ENCODE results near the gene DYSF. TPM values are rescaled to one million over a fixed set of nuclear protein-coding genes. Genes with fewer than 3 reads are reported as not detected.

The DYSF gene
- total and polyA plus RNA-seq, 2 donors: 5.8 to 9.2 TPM

- no peak for DNase-seq (ENCODE audit: low read depth in 6 of 9, low spot score in 9 of 9)
- 51% methylated on average over 3 of the region's 3 CpGs for WGBS
- no peaks in the 10 kb centered on the region for H3K36me3 ChIP-seq (ENCODE audit: control insufficient read depth in 2 of 2, insufficient read depth in 2 of 2, low read length in 1 of 2)
- H3K27me3 ChIP-seq (ENCODE audit: control insufficient read depth in 2 of 2, insufficient read depth in 1 of 2, low read length in 1 of 2): peaks cover 0 to 13% of the 10 kb centered on the region in 2 donors
- no peak overlapping the region for H3K4me3 ChIP-seq (ENCODE audit: low read length in 2 of 2)
- no peaks in the 10 kb centered on the region for H3K9me3 ChIP-seq (ENCODE audit: control insufficient read depth in 2 of 2, insufficient read depth in 1 of 2, low read length in 1 of 2)
- peaks cover 0 to 3% of the 10 kb centered on the region in 2 donors for H3K4me1 ChIP-seq (ENCODE audit: control insufficient read depth in 2 of 2, insufficient read depth in 2 of 2, low read length in 2 of 2)
- H3K27ac ChIP-seq (ENCODE audit: low read depth in 1 of 2, low read length in 1 of 2): no peak overlapping the region
Measured at GRCh38 chr2:71546275-71546638, 92.9 kb downstream of the DYSF start.

- Histone ChIP-seq H3K27ac (ENCODE audit: low read depth in 1 of 2, low read length in 1 of 2) (no peak overlapping the region), H3K27me3 (ENCODE audit: control insufficient read depth in 2 of 2, insufficient read depth in 1 of 2, low read length in 1 of 2) (peaks cover 0 to 13% of the 10 kb centered on the region in 2 donors), H3K9me3 (ENCODE audit: control insufficient read depth in 2 of 2, insufficient read depth in 1 of 2, low read length in 1 of 2) (no peaks in the 10 kb centered on the region), H3K36me3 (ENCODE audit: control insufficient read depth in 2 of 2, insufficient read depth in 2 of 2, low read length in 1 of 2) (no peaks in the 10 kb centered on the region), H3K4me3 (ENCODE audit: low read length in 2 of 2) (no peak overlapping the region), H3K4me1 (ENCODE audit: control insufficient read depth in 2 of 2, insufficient read depth in 2 of 2, low read length in 2 of 2) (peaks cover 0 to 3% of the 10 kb centered on the region in 2 donors)
- no peak for DNase-seq (ENCODE audit: low read depth in 6 of 9, low spot score in 9 of 9)
- 96% methylated on average over 14 of the region's 14 CpGs for WGBS
Measured at GRCh38 chr2:71546777-71547281, 93.5 kb downstream of the DYSF start.

- 82% methylated on average over 13 of the region's 13 CpGs for WGBS
- H3K27ac ChIP-seq (ENCODE audit: low read depth in 1 of 2, low read length in 1 of 2): no peak overlapping the region
- peaks cover 0 to 3% of the 10 kb centered on the region in 2 donors for H3K4me1 ChIP-seq (ENCODE audit: control insufficient read depth in 2 of 2, insufficient read depth in 2 of 2, low read length in 2 of 2)
- H3K36me3 ChIP-seq (ENCODE audit: control insufficient read depth in 2 of 2, insufficient read depth in 2 of 2, low read length in 1 of 2): no peaks in the 10 kb centered on the region
- peaks cover 0 to 13% of the 10 kb centered on the region in 2 donors for H3K27me3 ChIP-seq (ENCODE audit: control insufficient read depth in 2 of 2, insufficient read depth in 1 of 2, low read length in 1 of 2)
- no peaks in the 10 kb centered on the region for H3K9me3 ChIP-seq (ENCODE audit: control insufficient read depth in 2 of 2, insufficient read depth in 1 of 2, low read length in 1 of 2)
- DNase-seq (ENCODE audit: low read depth in 6 of 9, low spot score in 9 of 9): no peak
- no peak overlapping the region for H3K4me3 ChIP-seq (ENCODE audit: low read length in 2 of 2)
Measured at GRCh38 chr2:71547616-71548285, 94.4 kb downstream of the DYSF start.

- H3K36me3 ChIP-seq (ENCODE audit: control insufficient read depth in 2 of 2, insufficient read depth in 2 of 2, low read length in 1 of 2): no peaks in the 10 kb centered on the region
- H3K9me3 ChIP-seq (ENCODE audit: control insufficient read depth in 2 of 2, insufficient read depth in 1 of 2, low read length in 1 of 2): no peaks in the 10 kb centered on the region
- WGBS: 72% methylated on average over 21 of the region's 21 CpGs
- H3K27me3 ChIP-seq (ENCODE audit: control insufficient read depth in 2 of 2, insufficient read depth in 1 of 2, low read length in 1 of 2): peaks cover 0 to 13% of the 10 kb centered on the region in 2 donors
- no peak overlapping the region for H3K4me3 ChIP-seq (ENCODE audit: low read length in 2 of 2)
- DNase-seq (ENCODE audit: low read depth in 6 of 9, low spot score in 9 of 9): peak in 5 of 9 donors; percentile 19 to 61 (median 37)
- no peak overlapping the region for H3K27ac ChIP-seq (ENCODE audit: low read depth in 1 of 2, low read length in 1 of 2)
- peaks cover 0 to 3% of the 10 kb centered on the region in 2 donors for H3K4me1 ChIP-seq (ENCODE audit: control insufficient read depth in 2 of 2, insufficient read depth in 2 of 2, low read length in 2 of 2)
Measured at GRCh38 chr2:71548646-71549425, 95.5 kb downstream of the DYSF start.

GRCh38 chr2:71550801-71551630, 97.7 kb downstream of the DYSF start:
- no peak for DNase-seq (ENCODE audit: low read depth in 6 of 9, low spot score in 9 of 9)
- 91% methylated on average over 11 of the region's 11 CpGs for WGBS

GRCh38 chr2:71551631-71551915, 98.2 kb downstream of the DYSF start:
- 91% methylated on average over 9 of the region's 9 CpGs for WGBS
- Histone ChIP-seq H3K27me3 (ENCODE audit: control insufficient read depth in 2 of 2, insufficient read depth in 1 of 2, low read length in 1 of 2) (peaks cover 0 to 2% of the 10 kb centered on the region in 2 donors), H3K4me1 (ENCODE audit: control insufficient read depth in 2 of 2, insufficient read depth in 2 of 2, low read length in 2 of 2) (no peaks in the 10 kb centered on the region), H3K36me3 (ENCODE audit: control insufficient read depth in 2 of 2, insufficient read depth in 2 of 2, low read length in 1 of 2) (no peaks in the 10 kb centered on the region), H3K27ac (ENCODE audit: low read depth in 1 of 2, low read length in 1 of 2) (no peak overlapping the region), H3K9me3 (ENCODE audit: control insufficient read depth in 2 of 2, insufficient read depth in 1 of 2, low read length in 1 of 2) (no peaks in the 10 kb centered on the region), H3K4me3 (ENCODE audit: low read length in 2 of 2) (no peak overlapping the region)
- DNase-seq (ENCODE audit: low read depth in 6 of 9, low spot score in 9 of 9): no peak

More at GRCh38 chr2:71550801-71551630, 97.7 kb downstream of the DYSF start:
- H3K27me3 ChIP-seq (ENCODE audit: control insufficient read depth in 2 of 2, insufficient read depth in 1 of 2, low read length in 1 of 2): peaks cover 0 to 2% of the 10 kb centered on the region in 2 donors
- H3K4me1 ChIP-seq (ENCODE audit: control insufficient read depth in 2 of 2, insufficient read depth in 2 of 2, low read length in 2 of 2): no peaks in the 10 kb centered on the region
- H3K36me3 ChIP-seq (ENCODE audit: control insufficient read depth in 2 of 2, insufficient read depth in 2 of 2, low read length in 1 of 2): no peaks in the 10 kb centered on the region
- no peak overlapping the region for H3K4me3 ChIP-seq (ENCODE audit: low read length in 2 of 2)
- H3K27ac ChIP-seq (ENCODE audit: low read depth in 1 of 2, low read length in 1 of 2): no peak overlapping the region
- H3K9me3 ChIP-seq (ENCODE audit: control insufficient read depth in 2 of 2, insufficient read depth in 1 of 2, low read length in 1 of 2): no peaks in the 10 kb centered on the region

- no peak for DNase-seq (ENCODE audit: low read depth in 6 of 9, low spot score in 9 of 9)
- H3K27me3 ChIP-seq (ENCODE audit: control insufficient read depth in 2 of 2, insufficient read depth in 1 of 2, low read length in 1 of 2): no peaks in the 10 kb centered on the region
- 94% methylated on average over 6 of the region's 6 CpGs for WGBS
- no peak overlapping the region for H3K27ac ChIP-seq (ENCODE audit: low read depth in 1 of 2, low read length in 1 of 2)
- no peak overlapping the region for H3K4me3 ChIP-seq (ENCODE audit: low read length in 2 of 2)
- H3K36me3 ChIP-seq (ENCODE audit: control insufficient read depth in 2 of 2, insufficient read depth in 2 of 2, low read length in 1 of 2): no peaks in the 10 kb centered on the region
- no peaks in the 10 kb centered on the region for H3K4me1 ChIP-seq (ENCODE audit: control insufficient read depth in 2 of 2, insufficient read depth in 2 of 2, low read length in 2 of 2)
- H3K9me3 ChIP-seq (ENCODE audit: control insufficient read depth in 2 of 2, insufficient read depth in 1 of 2, low read length in 1 of 2): no peaks in the 10 kb centered on the region
Measured at GRCh38 chr2:71552356-71552755, 99.0 kb downstream of the DYSF start.

GRCh38 chr2:71552861-71553301, 99.5 kb downstream of the DYSF start:
- Histone ChIP-seq H3K36me3 (ENCODE audit: control insufficient read depth in 2 of 2, insufficient read depth in 2 of 2, low read length in 1 of 2) (no peaks in the 10 kb centered on the region), H3K27ac (ENCODE audit: low read depth in 1 of 2, low read length in 1 of 2) (no peak overlapping the region), H3K4me1 (ENCODE audit: control insufficient read depth in 2 of 2, insufficient read depth in 2 of 2, low read length in 2 of 2) (no peaks in the 10 kb centered on the region), H3K4me3 (ENCODE audit: low read length in 2 of 2) (no peak overlapping the region), H3K27me3 (ENCODE audit: control insufficient read depth in 2 of 2, insufficient read depth in 1 of 2, low read length in 1 of 2) (no peaks in the 10 kb centered on the region), H3K9me3 (ENCODE audit: control insufficient read depth in 2 of 2, insufficient read depth in 1 of 2, low read length in 1 of 2) (no peaks in the 10 kb centered on the region)
- no peak for DNase-seq (ENCODE audit: low read depth in 6 of 9, low spot score in 9 of 9)
- WGBS: 93% methylated on average over 15 of the region's 15 CpGs
